HS-27A (cell line): Measurements from ENCODE around the gene MTARC2.
"Not testable (repeated sequence)": the region's sequence is repeated elsewhere in the genome, so short reads cannot be mapped to it uniquely, and the experiment has no call there.

ENCODE experiments used
- DNase-seq: peaks from one replicate; pipeline ENCODE4 v3.0.0-alpha.2; 2012; ENCODE audit warnings: low read depth, missing footprints

MTARC2 gene

GRCh38 chr1:220748089-220748934, at the start of gene MTARC2:
TSS of gene MTARC2 (plus strand) at chr1:220748322. CDS start at chr1:220748532, 210 bp downstream.
- DNase-seq, result no peak

GRCh38 chr1:220698607-220699016, 49.5 kb upstream of the MTARC2 start:
- no peak for DNase-seq

- no peak for DNase-seq
These were observed 49.1 kb upstream of the MTARC2 start for GRCh38 chr1:220699044-220699443.

- DNase-seq, result no peak
These were observed 47.5 kb upstream of the MTARC2 start for GRCh38 chr1:220700556-220701179.

- no peak for DNase-seq
These were observed 46.1 kb upstream of the MTARC2 start for GRCh38 chr1:220701974-220702373.

- DNase-seq, result no peak
These were observed 45.3 kb upstream of the MTARC2 start for GRCh38 chr1:220702733-220703270.

- DNase-seq, result no peak
These were observed 44.8 kb upstream of the MTARC2 start for GRCh38 chr1:220703305-220703704.

GRCh38 chr1:220705782-220706181, 42.3 kb upstream of the MTARC2 start:
- no peak for DNase-seq

GRCh38 chr1:220706480-220706879, 41.6 kb upstream of the MTARC2 start:
- no peak for DNase-seq

GRCh38 chr1:220707160-220707559, 41.0 kb upstream of the MTARC2 start:
- DNase-seq, result no peak

- no peak for DNase-seq
These were observed 39.9 kb upstream of the MTARC2 start for GRCh38 chr1:220708244-220708643.

- DNase-seq, result no peak
These were observed 39.0 kb upstream of the MTARC2 start for GRCh38 chr1:220708936-220709801.

- DNase-seq, result no peak
These were observed 37.8 kb upstream of the MTARC2 start for GRCh38 chr1:220710333-220710732.

- no peak for DNase-seq
These were observed 36.9 kb upstream of the MTARC2 start for GRCh38 chr1:220711056-220711809.

- not testable (repeated sequence) for DNase-seq
These were observed 32.1 kb upstream of the MTARC2 start for GRCh38 chr1:220715986-220716385.

- DNase-seq, result no peak
These were observed 30.1 kb upstream of the MTARC2 start for GRCh38 chr1:220717800-220718640.

GRCh38 chr1:220721266-220721665, 26.9 kb upstream of the MTARC2 start:
- not testable (repeated sequence) for DNase-seq

- DNase-seq, result no peak
These were observed 21.5 kb upstream of the MTARC2 start for GRCh38 chr1:220726634-220727033.

GRCh38 chr1:220727519-220727918, 20.6 kb upstream of the MTARC2 start:
- no peak for DNase-seq

- no peak for DNase-seq
These were observed 17.6 kb upstream of the MTARC2 start for GRCh38 chr1:220730486-220730885.
